Stimulated activated CD8-positive, alpha-beta memory T cell treated with anti-CD3 and anti-CD28 coated beads, Interleukin-4, amount 100 ng/mL, for 24 hours (primary cell): ENCODE results near the gene STK24.
"Not testable (repeated sequence)": the region's sequence is repeated elsewhere in the genome, so short reads cannot be mapped to it uniquely, and the experiment has no call there.

ENCODE experiments used
- DNase-seq: peaks from one replicate; pipeline ENCODE4 v3.0.0-alpha.2; 2020; ENCODE audit warnings: low read depth

STK24 gene

GRCh38 chr13:98576963-98577835 is at the start of gene STK24:
TSS of gene STK24 (minus strand) at chr13:98577107. CDS start at chr13:98576786, 321 bp downstream.
- peak; percentile 53 for DNase-seq

- no peak for DNase-seq
These were observed 49.5 kb upstream of the STK24 start for GRCh38 chr13:98626298-98626935.

- DNase-seq = not testable (repeated sequence)
These were observed 47.7 kb upstream of the STK24 start for GRCh38 chr13:98624589-98624988.

- DNase-seq = no peak
These were observed 46.0 kb upstream of the STK24 start for GRCh38 chr13:98622931-98623331.

- no peak for DNase-seq
These were observed 42.6 kb upstream of the STK24 start for GRCh38 chr13:98619556-98619955.

GRCh38 chr13:98615595-98615994 is 38.7 kb upstream of the STK24 start:
- not testable (repeated sequence) for DNase-seq

- no peak for DNase-seq
These were observed 36.7 kb upstream of the STK24 start for GRCh38 chr13:98613591-98613990.

GRCh38 chr13:98609756-98610155 is 32.8 kb upstream of the STK24 start:
- no peak for DNase-seq

GRCh38 chr13:98606296-98606695 is 29.4 kb upstream of the STK24 start:
- no peak for DNase-seq

GRCh38 chr13:98599502-98600328 is 22.8 kb upstream of the STK24 start:
- DNase-seq = no peak

- DNase-seq = no peak
These were observed 21.1 kb upstream of the STK24 start for GRCh38 chr13:98598043-98598442.

GRCh38 chr13:98595134-98595533 is 18.2 kb upstream of the STK24 start:
- no peak for DNase-seq

GRCh38 chr13:98592362-98592732 is 15.4 kb upstream of the STK24 start:
- no peak for DNase-seq

- no peak for DNase-seq
These were observed 14.9 kb upstream of the STK24 start for GRCh38 chr13:98591721-98592361.

- not testable (repeated sequence) for DNase-seq
These were observed 13.6 kb upstream of the STK24 start for GRCh38 chr13:98590471-98590870.

GRCh38 chr13:98589516-98589915 is 12.6 kb upstream of the STK24 start:
- DNase-seq = not testable (repeated sequence)

- DNase-seq = no peak
These were observed 9.8 kb upstream of the STK24 start for GRCh38 chr13:98586400-98587345.

- no peak for DNase-seq
These were observed 9.0 kb upstream of the STK24 start for GRCh38 chr13:98585946-98586345.

- DNase-seq = no peak
These were observed 8.5 kb upstream of the STK24 start for GRCh38 chr13:98585398-98585754.

GRCh38 chr13:98584668-98585397 is 7.9 kb upstream of the STK24 start:
- DNase-seq = no peak
